Activated naive CD8-positive, alpha-beta T cell (primary cell): Measurements from ENCODE around the gene INPP5D.
"Not testable (repeated sequence)": the region's sequence is repeated elsewhere in the genome, so short reads cannot be mapped to it uniquely, and the experiment has no call there.

ENCODE experiments used
- H3K27ac Mint-ChIP-seq: one replicate; pipeline ENCODE4 v1.8.0; 2021; ENCODE audit warnings: mixed read lengths
- H3K27me3 Mint-ChIP-seq: one replicate; pipeline ENCODE4 v1.8.0; 2021; ENCODE audit warnings: mixed read lengths
- H3K36me3 Mint-ChIP-seq: one replicate; pipeline ENCODE4 v1.8.0; 2021; ENCODE audit warnings: mixed read lengths
- H3K4me1 Mint-ChIP-seq: one replicate; pipeline ENCODE4 v1.8.0; 2021; ENCODE audit warnings: low read depth, mixed read lengths
- H3K4me3 Mint-ChIP-seq: one replicate; pipeline ENCODE4 v1.8.0; 2021; ENCODE audit warnings: mild to moderate bottlenecking, mixed read lengths
- H3K9me3 Mint-ChIP-seq: one replicate; pipeline ENCODE4 v1.8.0; 2021; ENCODE audit warnings: low read depth, mixed read lengths

The INPP5D gene

GRCh38 chr2:233039846-233040530 lies 20.2 kb upstream of the INPP5D start:
- Mint-ChIP-seq H3K27ac (no peak overlapping the region), H3K36me3 (no peaks in the 10 kb centered on the region), H3K4me3 (no peak overlapping the region), H3K9me3 (no peaks in the 10 kb centered on the region), H3K4me1 (no peaks in the 10 kb centered on the region), H3K27me3 (no peaks in the 10 kb centered on the region)

GRCh38 chr2:233040571-233040970 lies 19.6 kb upstream of the INPP5D start:
- H3K36me3 Mint-ChIP-seq: no peaks in the 10 kb centered on the region
- H3K4me1 Mint-ChIP-seq: no peaks in the 10 kb centered on the region
- no peaks in the 10 kb centered on the region for H3K27me3 Mint-ChIP-seq
- no peak overlapping the region for H3K4me3 Mint-ChIP-seq
- no peak overlapping the region for H3K27ac Mint-ChIP-seq
- no peaks in the 10 kb centered on the region for H3K9me3 Mint-ChIP-seq

GRCh38 chr2:233041722-233042323 lies 18.3 kb upstream of the INPP5D start:
- Mint-ChIP-seq H3K4me3 (no peak overlapping the region), H3K9me3 (no peaks in the 10 kb centered on the region), H3K27me3 (no peaks in the 10 kb centered on the region), H3K27ac (no peak overlapping the region), H3K36me3 (no peaks in the 10 kb centered on the region), H3K4me1 (no peaks in the 10 kb centered on the region)

DNA sequence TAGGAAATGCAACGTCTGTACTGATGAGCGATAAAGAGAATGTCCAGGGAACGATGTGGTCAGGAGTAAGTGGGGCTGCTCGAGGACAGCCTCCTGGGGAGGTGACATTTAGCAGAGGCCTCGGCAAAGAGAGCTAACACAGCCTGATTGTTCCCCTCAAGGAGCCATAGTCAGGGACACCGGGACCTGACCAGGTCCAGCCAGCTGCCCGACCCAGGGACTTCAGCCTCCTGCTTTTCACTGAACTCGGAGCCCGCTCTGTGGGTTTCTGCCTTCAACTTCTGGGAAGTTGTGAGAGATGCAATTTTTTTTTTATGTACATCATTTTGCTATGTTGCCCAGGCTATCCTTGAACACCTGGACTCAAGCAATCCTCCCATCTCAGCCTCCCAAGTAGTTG lies 17.6 kb upstream of the INPP5D start:
- Mint-ChIP-seq H3K36me3 (no peaks in the 10 kb centered on the region), H3K4me3 (no peak overlapping the region), H3K27ac (no peak overlapping the region), H3K27me3 (no peaks in the 10 kb centered on the region), H3K9me3 (no peaks in the 10 kb centered on the region), H3K4me1 (no peaks in the 10 kb centered on the region)

DNA sequence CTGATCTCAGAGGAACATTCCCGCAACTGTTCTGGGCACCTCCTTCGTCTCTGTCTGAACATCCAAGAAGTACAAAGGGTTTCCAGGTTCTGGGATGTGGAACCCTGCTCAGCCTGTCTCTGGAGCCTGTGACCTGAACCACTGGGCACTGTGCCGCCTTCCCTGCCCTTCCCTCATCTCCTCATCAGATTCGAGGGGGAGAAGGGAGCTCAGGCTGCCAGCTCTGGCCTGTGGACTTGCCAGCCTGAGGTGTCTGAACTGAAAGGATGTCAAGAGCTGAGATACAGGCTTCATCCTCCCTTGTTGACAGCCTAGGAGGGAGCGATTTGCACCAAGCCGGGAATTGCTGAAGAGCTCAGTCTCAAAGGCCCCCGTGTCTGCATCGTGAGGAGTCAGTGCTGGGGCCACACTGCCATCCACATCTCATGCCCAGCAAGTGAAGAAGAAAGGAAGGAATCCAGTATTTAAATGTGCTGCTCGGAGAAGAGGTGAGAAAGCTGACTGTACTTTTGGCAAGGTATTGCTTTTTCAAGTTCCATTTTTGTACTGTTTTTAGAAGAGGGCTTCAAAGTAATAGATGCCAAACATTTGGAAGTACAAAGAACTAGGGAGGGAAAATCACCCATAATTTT lies 15.1 kb upstream of the INPP5D start:
- no peak overlapping the region for H3K4me3 Mint-ChIP-seq
- no peaks in the 10 kb centered on the region for H3K36me3 Mint-ChIP-seq
- no peak overlapping the region for H3K27ac Mint-ChIP-seq
- H3K9me3 Mint-ChIP-seq: no peaks in the 10 kb centered on the region
- no peaks in the 10 kb centered on the region for H3K27me3 Mint-ChIP-seq
- H3K4me1 Mint-ChIP-seq: no peaks in the 10 kb centered on the region

GRCh38 chr2:233047206-233047605 lies 12.9 kb upstream of the INPP5D start:
- no peak overlapping the region for H3K27ac Mint-ChIP-seq
- no peaks in the 10 kb centered on the region for H3K4me1 Mint-ChIP-seq
- H3K27me3 Mint-ChIP-seq: no peaks in the 10 kb centered on the region
- no peaks in the 10 kb centered on the region for H3K36me3 Mint-ChIP-seq
- H3K9me3 Mint-ChIP-seq: no peaks in the 10 kb centered on the region
- no peak overlapping the region for H3K4me3 Mint-ChIP-seq

- H3K27me3 Mint-ChIP-seq: no peaks in the 10 kb centered on the region
- H3K27ac Mint-ChIP-seq: peak overlapping the region; percentile 1
- H3K9me3 Mint-ChIP-seq: no peaks in the 10 kb centered on the region
- no peak overlapping the region for H3K4me3 Mint-ChIP-seq
- no peaks in the 10 kb centered on the region for H3K36me3 Mint-ChIP-seq
- no peaks in the 10 kb centered on the region for H3K4me1 Mint-ChIP-seq
Observed at GRCh38 chr2:233047667-233048066, 12.5 kb upstream of the INPP5D start.

GRCh38 chr2:233048569-233049193 lies 11.5 kb upstream of the INPP5D start:
- peaks cover under 1% of the 10 kb centered on the region for H3K4me1 Mint-ChIP-seq
- H3K4me3 Mint-ChIP-seq: no peak overlapping the region
- no peaks in the 10 kb centered on the region for H3K27me3 Mint-ChIP-seq
- H3K36me3 Mint-ChIP-seq: no peaks in the 10 kb centered on the region
- H3K9me3 Mint-ChIP-seq: no peaks in the 10 kb centered on the region
- H3K27ac Mint-ChIP-seq: no peak overlapping the region

DNA sequence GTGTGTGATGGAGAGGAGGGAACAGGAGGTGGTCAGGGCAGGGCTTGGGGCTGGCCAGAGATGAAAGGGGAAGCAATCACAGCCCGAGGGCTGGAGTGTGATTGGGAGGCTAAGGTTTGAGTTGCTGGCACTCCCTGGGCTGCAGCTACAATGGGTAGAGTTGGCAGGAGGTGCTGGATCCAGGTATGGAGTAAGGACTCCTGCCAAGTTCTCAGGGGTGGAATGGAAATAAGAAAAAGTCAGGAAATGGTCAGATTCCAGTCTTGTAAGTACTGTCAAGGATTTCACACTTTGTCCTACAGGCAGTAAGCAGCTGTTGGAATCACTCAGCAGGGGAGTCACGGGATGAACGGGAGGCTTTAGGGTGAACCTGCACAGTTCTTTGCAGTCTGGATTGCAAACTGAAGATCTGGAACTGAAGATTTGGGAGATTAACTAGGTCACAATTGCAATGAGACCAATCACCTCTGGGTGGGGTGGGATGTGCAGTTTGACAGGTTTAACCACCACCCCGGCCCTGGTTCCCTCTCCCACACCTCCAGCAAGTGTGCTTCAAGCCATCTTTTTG lies 10.9 kb upstream of the INPP5D start:
- no peak overlapping the region for H3K4me3 Mint-ChIP-seq
- H3K4me1 Mint-ChIP-seq: peaks cover 6% of the 10 kb centered on the region
- no peaks in the 10 kb centered on the region for H3K27me3 Mint-ChIP-seq
- H3K36me3 Mint-ChIP-seq: no peaks in the 10 kb centered on the region
- H3K27ac Mint-ChIP-seq: no peak overlapping the region
- H3K9me3 Mint-ChIP-seq: no peaks in the 10 kb centered on the region

GRCh38 chr2:233051241-233052149 lies 8.6 kb upstream of the INPP5D start:
- Mint-ChIP-seq H3K4me3 (no peak overlapping the region), H3K9me3 (no peaks in the 10 kb centered on the region), H3K36me3 (no peaks in the 10 kb centered on the region), H3K27me3 (no peaks in the 10 kb centered on the region), H3K4me1 (peaks cover 10% of the 10 kb centered on the region), H3K27ac (no peak overlapping the region)

- not testable (repeated sequence) for H3K9me3 Mint-ChIP-seq, H3K27me3 Mint-ChIP-seq, H3K4me1 Mint-ChIP-seq, H3K4me3 Mint-ChIP-seq, H3K36me3 Mint-ChIP-seq, H3K27ac Mint-ChIP-seq
Observed at GRCh38 chr2:233052517-233052916, 7.6 kb upstream of the INPP5D start.

GRCh38 chr2:233053928-233054784 lies 6.0 kb upstream of the INPP5D start:
- H3K36me3 Mint-ChIP-seq: no peaks in the 10 kb centered on the region
- no peaks in the 10 kb centered on the region for H3K9me3 Mint-ChIP-seq
- H3K4me1 Mint-ChIP-seq: peaks cover 16% of the 10 kb centered on the region
- H3K4me3 Mint-ChIP-seq: no peak overlapping the region
- H3K27me3 Mint-ChIP-seq: no peaks in the 10 kb centered on the region
- H3K27ac Mint-ChIP-seq: no peak overlapping the region

- Mint-ChIP-seq H3K27me3 (no peaks in the 10 kb centered on the region), H3K36me3 (no peaks in the 10 kb centered on the region), H3K4me1 (peaks cover 19% of the 10 kb centered on the region), H3K27ac (no peak overlapping the region), H3K9me3 (no peaks in the 10 kb centered on the region), H3K4me3 (no peak overlapping the region)
Observed at GRCh38 chr2:233055362-233055761, 4.8 kb upstream of the INPP5D start.
